ENCODE results near the gene TUBGCP4. TPM values are rescaled to one million over a fixed set of nuclear protein-coding genes. Genes with fewer than 3 reads are reported as not detected.

TUBGCP4 gene
- total RNA-seq, 4 donors from 2014 or later = 10.7 to 23.6 (median 17.6) TPM

DNA sequence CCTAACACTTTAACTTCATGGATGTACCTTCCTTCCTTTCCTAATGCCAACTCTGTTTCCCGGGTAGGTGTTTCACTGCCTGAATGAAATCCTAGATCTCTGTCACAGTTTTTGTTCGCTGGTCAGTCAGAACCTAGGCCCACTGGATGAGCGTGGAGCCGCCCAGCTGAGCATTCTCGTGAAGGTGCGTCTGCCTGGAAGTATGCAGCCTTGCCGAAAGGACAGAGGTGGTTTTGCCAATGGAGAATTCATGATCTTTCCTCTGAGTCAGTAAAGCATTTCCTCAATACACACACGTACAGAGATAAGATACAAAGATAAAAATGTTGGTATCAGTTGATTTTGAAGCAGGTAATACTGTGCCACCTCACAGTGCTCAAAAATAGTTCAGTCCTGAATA lies 32.7 kb downstream of the TUBGCP4 start:
- Histone ChIP-seq H3K4me3 (replicated peaks in 1 of 3) (no peak overlapping the region), H3K4me1 (no peaks in the 10 kb centered on the region), H3K9me3 (no peaks in the 10 kb centered on the region), H3K27ac (no peak overlapping the region), H3K27me3 (no peaks in the 10 kb centered on the region), H3K36me3 (peaks cover 50 to 54% of the 10 kb centered on the region in 2 donors)
- no peak for TF ChIP-seq POLR2A (IDR thresholded peaks at IDR 0.05)
- no peak for TF ChIP-seq CTCF (IDR thresholded peaks at IDR 0.05)
- WGBS, 2 donors = 66 to 81% methylated on average over 8 of the region's 8 CpGs
- intact Hi-C loops (cut with DNase I) = no loop called here
- no peak for DNase-seq

DNA sequence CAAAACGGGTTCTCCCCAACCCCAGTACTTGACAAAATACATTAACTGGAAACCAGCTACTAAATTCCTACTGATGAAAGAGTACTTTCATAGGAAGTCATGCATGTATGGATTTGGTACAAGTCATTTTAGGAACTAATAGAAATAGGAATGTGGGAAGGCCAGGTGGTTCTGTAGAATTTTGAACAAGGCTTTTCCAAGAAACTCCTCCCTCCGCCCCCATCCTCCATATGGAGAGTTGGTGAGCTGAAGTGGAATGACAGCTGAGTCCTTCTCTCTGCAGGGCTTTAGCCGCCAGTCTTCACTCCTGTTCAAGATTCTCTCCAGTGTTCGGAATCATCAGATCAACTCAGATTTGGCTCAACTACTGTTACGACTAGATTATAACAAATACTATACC lies 33.2 kb downstream of the TUBGCP4 start:
- TF ChIP-seq CTCF (IDR thresholded peaks at IDR 0.05) (no peak), POLR2A (IDR thresholded peaks at IDR 0.05) (no peak)
- Histone ChIP-seq H3K27ac (no peak overlapping the region), H3K9me3 (no peaks in the 10 kb centered on the region), H3K36me3 (peaks cover 53 to 59% of the 10 kb centered on the region in 2 donors), H3K4me3 (replicated peaks in 1 of 3) (no peak overlapping the region), H3K4me1 (no peaks in the 10 kb centered on the region), H3K27me3 (no peaks in the 10 kb centered on the region)
- WGBS, 2 donors = 67 to 69% methylated on average over 5 of the region's 5 CpGs
- intact Hi-C loops (cut with DNase I) = no loop called here
- peak; percentile 13 to 18 for DNase-seq

GRCh38 chr15:43406189-43406588 lies 35.3 kb downstream of the TUBGCP4 start:
- Histone ChIP-seq H3K27me3 (no peaks in the 10 kb centered on the region), H3K27ac (no peak overlapping the region), H3K36me3 (peaks cover 56 to 63% of the 10 kb centered on the region in 2 donors), H3K4me3 (replicated peaks in 1 of 3) (no peak overlapping the region), H3K9me3 (no peaks in the 10 kb centered on the region), H3K4me1 (no peaks in the 10 kb centered on the region)
- WGBS, 2 donors = 83 to 86% methylated on average over 2 of the region's 2 CpGs
- no peak for DNase-seq
- TF ChIP-seq CTCF (IDR thresholded peaks at IDR 0.05) = no peak
- no peak for TF ChIP-seq POLR2A (IDR thresholded peaks at IDR 0.05)
- intact Hi-C loops (cut with DNase I) = no loop called here

- intact Hi-C loops (cut with DNase I) = no loop called here
- 91 to 95% methylated on average over 2 of the region's 2 CpGs for WGBS, 2 donors
Observed at GRCh38 chr15:43406808-43407207, 35.9 kb downstream of the TUBGCP4 start.

GRCh38 chr15:43408789-43409188 lies 37.9 kb downstream of the TUBGCP4 start:
- no peaks in the 10 kb centered on the region for H3K27me3 ChIP-seq
- intact Hi-C loops (cut with DNase I) = no loop called here
- 92 to 96% methylated on average over 4 of the region's 4 CpGs for WGBS, 2 donors
- no peak for DNase-seq
- no peak overlapping the region for H3K27ac ChIP-seq
- H3K36me3 ChIP-seq = peaks cover 64 to 75% of the 10 kb centered on the region in 2 donors
- no peaks in the 10 kb centered on the region for H3K4me1 ChIP-seq
- no peak for TF ChIP-seq POLR2A (IDR thresholded peaks at IDR 0.05)
- no peak overlapping the region for H3K4me3 ChIP-seq (replicated peaks in 1 of 3)
- no peaks in the 10 kb centered on the region for H3K9me3 ChIP-seq

More at GRCh38 chr15:43406808-43407207, 35.9 kb downstream of the TUBGCP4 start:
- Histone ChIP-seq H3K27me3 (no peaks in the 10 kb centered on the region), H3K27ac (no peak overlapping the region), H3K36me3 (peaks cover 62 to 65% of the 10 kb centered on the region in 2 donors), H3K4me3 (replicated peaks in 1 of 3) (no peak overlapping the region), H3K4me1 (no peaks in the 10 kb centered on the region), H3K9me3 (no peaks in the 10 kb centered on the region)
- no peak for DNase-seq
- TF ChIP-seq POLR2A (IDR thresholded peaks at IDR 0.05) = no peak
- TF ChIP-seq CTCF (IDR thresholded peaks at IDR 0.05) = no peak

Data from thyroid gland (tissue), 4 donors.